IMR-90 (cell line): ENCODE data around the gene CENPP. TPM values are rescaled to one million over a fixed set of nuclear protein-coding genes. Genes with fewer than 3 reads are reported as not detected.

ENCODE experiments used
- ATAC-seq: fragments of 200-7000 bp; cut with Tn5 transposase; 2 replicates; pipeline ENCODE4 v1.9.1; 2020; ENCODE audit warnings: low read depth, mild to moderate bottlenecking, moderate library complexity
- BruUV-seq: library from RNA; stranded (reverse); fragments of 400-500 nt; replicated peaks from 2 replicates; lab custom pipeline; 2021; lab: Mats Ljungman, UMichigan
- CTCF ChIA-PET: fragments of 300-600 bp; formaldehyde crosslinking; extraction: SDS; loops from one replicate; lab custom pipeline; 2021; ENCODE audit warnings: antibody characterized with exemption; lab: Yijun Ruan, JAX
- POLR2A ChIA-PET: fragments of 300-600 bp; sonication (Branson Sonifier 250); formaldehyde crosslinking; loops from one replicate; lab custom pipeline; 2022; ENCODE audit warnings: antibody characterized with exemption; ENCODE audit not compliant: unreplicated experiment; lab: Charles Lee
- DNase-seq: peaks from one replicate; pipeline ENCODE4 v3.0.0; 2013
- H2AFZ ChIP-seq: replicated peaks from 2 replicates; pipeline ENCODE3; 2013; ENCODE audit warnings: low read length, mild to moderate bottlenecking; ENCODE audit not compliant: poor library complexity
- H2AK5ac ChIP-seq: 2 replicates; pipeline ENCODE4 v1.6.1; 2013; ENCODE audit warnings: low read depth, low read length, inconsistent platforms
- H2AK9ac ChIP-seq: replicated peaks from 2 replicates; pipeline ENCODE3; 2013; ENCODE audit warnings: mild to moderate bottlenecking, low read depth, low read length, moderate library complexity; ENCODE audit not compliant: poor library complexity
- H2BK120ac ChIP-seq: 2 replicates; pipeline ENCODE4 v1.6.1; 2013; ENCODE audit warnings: low read depth, low read length, inconsistent platforms
- H2BK15ac ChIP-seq: 3 replicates; pipeline ENCODE4 v1.6.1; 2013; ENCODE audit warnings: low read depth, low read length, inconsistent platforms
- H2BK20ac ChIP-seq: 2 replicates; pipeline ENCODE4 v1.6.1; 2013; ENCODE audit warnings: low read depth, mild to moderate bottlenecking, inconsistent platforms, low read length, moderate library complexity
- H2BK5ac ChIP-seq: 2 replicates; pipeline ENCODE4 v1.6.1; 2013; ENCODE audit warnings: mild to moderate bottlenecking, low read depth, low read length, inconsistent platforms; ENCODE audit not compliant: poor library complexity, severe bottlenecking
- H3K14ac ChIP-seq: replicated peaks from 2 replicates; pipeline ENCODE4 v1.6.1; 2013; ENCODE audit warnings: low read depth, low read length, inconsistent platforms
- H3K18ac ChIP-seq: 2 replicates; pipeline ENCODE4 v1.6.1; 2013; ENCODE audit warnings: low read depth, low read length, control low read depth
- H3K23ac ChIP-seq: 2 replicates; pipeline ENCODE4 v1.6.1; 2013; ENCODE audit warnings: low read depth, low read length, inconsistent platforms
- H3K27ac ChIP-seq: 2 replicates; pipeline ENCODE4 v1.5.1; 2013; ENCODE audit warnings: mild to moderate bottlenecking, control low read depth, low read length; ENCODE audit not compliant: insufficient read depth
- H3K27me3 ChIP-seq: 2 replicates; pipeline ENCODE4 v1.6.1; 2013; ENCODE audit warnings: low read length; ENCODE audit not compliant: control insufficient read depth, insufficient read depth
- H3K36me3 ChIP-seq: 2 replicates; pipeline ENCODE4 v1.6.1; 2013; ENCODE audit warnings: low read length, mixed read lengths; ENCODE audit not compliant: control insufficient read depth, insufficient read depth
- H3K4ac ChIP-seq: 2 replicates; pipeline ENCODE4 v1.6.1; 2013; ENCODE audit warnings: low read depth, low read length, inconsistent platforms
- H3K4me1 ChIP-seq: 2 replicates; pipeline ENCODE4 v1.6.1; 2013; ENCODE audit warnings: low read length, mixed read lengths; ENCODE audit not compliant: control insufficient read depth, insufficient read depth
- H3K4me2 ChIP-seq: 2 replicates; pipeline ENCODE4 v1.6.1; 2013; ENCODE audit warnings: low read depth, mild to moderate bottlenecking, control low read depth, low read length, moderate library complexity
- H3K4me3 ChIP-seq: 2 replicates; pipeline ENCODE4 v1.5.1; 2013; ENCODE audit warnings: low read depth, mild to moderate bottlenecking, control low read depth, low read length, moderate library complexity; ENCODE audit not compliant: insufficient read depth
- H3K56ac ChIP-seq: 2 replicates; pipeline ENCODE4 v1.6.1; 2013; ENCODE audit warnings: low read length, inconsistent platforms; ENCODE audit not compliant: insufficient read depth; ENCODE audit errors: extremely low read depth
- H3K79me1 ChIP-seq, 2 experiments: 2 replicates each; pipeline ENCODE4 v1.6.1; 2013; ENCODE audit warnings: low read length in 2 of 2, inconsistent platforms in 1 of 2, low read depth in 1 of 2
- H3K9ac ChIP-seq: 2 replicates; pipeline ENCODE4 v1.6.1; 2013; ENCODE audit warnings: low read depth, low read length, control low read depth
- H3K9me1 ChIP-seq: 2 replicates; pipeline ENCODE4 v1.6.1; 2013; ENCODE audit warnings: low read length, inconsistent platforms; ENCODE audit not compliant: insufficient read depth
- H3K9me3 ChIP-seq: 2 replicates; pipeline ENCODE4 v1.6.1; 2013; ENCODE audit warnings: low read length; ENCODE audit not compliant: control insufficient read depth, insufficient read depth
- H4K20me1 ChIP-seq: 2 replicates; pipeline ENCODE4 v1.6.1; 2013; ENCODE audit warnings: low read length, inconsistent platforms; ENCODE audit not compliant: insufficient read depth
- H4K5ac ChIP-seq: 2 replicates; pipeline ENCODE4 v1.6.1; 2013; ENCODE audit warnings: mild to moderate bottlenecking, low read depth, low read length, control low read depth
- H4K8ac ChIP-seq, 2 experiments: 2 replicates each; pipeline ENCODE4 v1.6.1; 2013; ENCODE audit warnings: low read depth in 2 of 2, low read length in 2 of 2, control low read depth in 1 of 2, inconsistent platforms in 1 of 2
- H4K91ac ChIP-seq: 2 replicates; pipeline ENCODE4 v1.6.1; 2013; ENCODE audit warnings: low read depth, low read length, inconsistent platforms; ENCODE audit not compliant: insufficient read depth
- BHLHE40 ChIP-seq: fragments of 150-350 bp; IDR thresholded peaks from 2 replicates; pipeline ENCODE4 v1.6.1; 2016; ENCODE audit warnings: mild to moderate bottlenecking, low read depth, low read length
- CEBPB ChIP-seq: IDR thresholded peaks from 2 replicates; pipeline ENCODE4 v1.6.1; 2012; ENCODE audit warnings: low read depth, low read length, improper control_type of control experiment
- CHD1 ChIP-seq: IDR thresholded peaks from 2 replicates; pipeline ENCODE4 v1.6.1; 2012; ENCODE audit warnings: low read depth, low read length, improper control_type of control experiment
- FOS ChIP-seq: fragments of 150-350 bp; IDR thresholded peaks from 2 replicates; pipeline ENCODE4 v1.6.1; 2016; ENCODE audit warnings: low read depth, low read length
- MAFK ChIP-seq: IDR thresholded peaks from 2 replicates; pipeline ENCODE4 v1.6.1; 2012; ENCODE audit warnings: low read depth, low read length, improper control_type of control experiment
- MXI1 ChIP-seq: IDR thresholded peaks from 2 replicates; pipeline ENCODE4 v1.6.1; 2012; ENCODE audit warnings: low read depth, mild to moderate bottlenecking, low read length, moderate library complexity, borderline replicate concordance
- NFE2L2 ChIP-seq: fragments of 150-350 bp; IDR thresholded peaks from 2 replicates; pipeline ENCODE4 v1.6.1; 2016; ENCODE audit warnings: low read depth, mild to moderate bottlenecking, low read length
- POLR2A ChIP-seq: IDR thresholded peaks from 2 replicates; pipeline ENCODE4 v1.6.1; 2012; ENCODE audit warnings: mild to moderate bottlenecking, low read depth, low read length
- RAD21 ChIP-seq: IDR thresholded peaks from 2 replicates; pipeline ENCODE4 v1.6.1; 2012; ENCODE audit warnings: low read length, improper control_type of control experiment
- RFX5 ChIP-seq: IDR thresholded peaks from 2 replicates; pipeline ENCODE4 v1.8.0; 2012; ENCODE audit warnings: low read depth, mild to moderate bottlenecking, low read length, moderate library complexity
- SMC3 ChIP-seq: fragments of 150-350 bp; IDR thresholded peaks from 2 replicates; pipeline ENCODE4 v1.6.1; 2016; ENCODE audit warnings: low read depth, mild to moderate bottlenecking, antibody characterized with exemption, low read length, moderate library complexity
- WGBS, 2 experiments: methylation state at CpG; one replicate each; pipeline versions ENCODE4 v1.1.5 to v1.1.7; 2013; ENCODE audit warnings: missing lambda C conversion rate in 2 of 2; ENCODE audit not compliant: insufficient read length in 1 of 2; ENCODE audit errors: extremely low coverage in 2 of 2; 5-methylcytosine and 5-hydroxymethylcytosine counted together
- dilution Hi-C: fragments of 300-500 bp; cut with HindIII; formaldehyde crosslinking; loops from one replicate; pipeline ENCODE4 v1.14.3; 2018; ENCODE audit warnings: low sequenced_read_pairs; ENCODE audit not compliant: unreplicated experiment
- in situ Hi-C: fragments of 300-500 bp; cut with MboI; formaldehyde crosslinking; loops from 3 replicates; pipeline ENCODE4 v1.14.3; 2019; ENCODE audit warnings: low sequenced_read_pairs, inconsistent platforms, mixed read lengths
- intact Hi-C: fragments of 100-400 bp; cut with micrococcal nuclease; formaldehyde crosslinking; loops from 2 replicates; pipeline ENCODE4 v1.10.0; 2022
- polyA plus RNA-seq, 3 experiments: library from polyadenylated mRNA; depleted of rRNA; stranded (reverse); fragments of >200 nt; gene quantifications; 2 replicates each; pipeline ENCODE4 v1.2.3, GENCODE V29; 2012; ENCODE audit warnings: low replicate concordance in 1 of 3
- total RNA-seq: library from RNA; depleted of rRNA; stranded (reverse); fragments of >200 nt; gene quantifications from 2 replicates; pipeline ENCODE4 v1.2.3, GENCODE V29; 2012
- TF ChIP-seq, protein P1 (sequence below): conservative IDR thresholded peaks from 2 replicates; pipeline ENCODE4 v1.5.1; 2012; ENCODE audit warnings: mild to moderate bottlenecking, low read depth, low read length, improper control_type of control experiment
- TF ChIP-seq, protein P2 (sequence below): fragments of 150-350 bp; IDR thresholded peaks from 2 replicates; pipeline ENCODE4 v1.6.1; 2017; ENCODE audit warnings: mild to moderate bottlenecking, antibody characterized with exemption, low read length, low read depth
- TF ChIP-seq, protein P3 (sequence below): fragments of 150-350 bp; IDR thresholded peaks from 2 replicates; pipeline ENCODE4 v1.6.1; 2016; ENCODE audit warnings: low read depth, mild to moderate bottlenecking, low read length, moderate library complexity, borderline replicate concordance

The CENPP gene
- total and polyA plus RNA-seq, 2 of the 4 experiments (the other 2 are of a cell fraction), result 1.4 to 2.0 TPM

DNA sequence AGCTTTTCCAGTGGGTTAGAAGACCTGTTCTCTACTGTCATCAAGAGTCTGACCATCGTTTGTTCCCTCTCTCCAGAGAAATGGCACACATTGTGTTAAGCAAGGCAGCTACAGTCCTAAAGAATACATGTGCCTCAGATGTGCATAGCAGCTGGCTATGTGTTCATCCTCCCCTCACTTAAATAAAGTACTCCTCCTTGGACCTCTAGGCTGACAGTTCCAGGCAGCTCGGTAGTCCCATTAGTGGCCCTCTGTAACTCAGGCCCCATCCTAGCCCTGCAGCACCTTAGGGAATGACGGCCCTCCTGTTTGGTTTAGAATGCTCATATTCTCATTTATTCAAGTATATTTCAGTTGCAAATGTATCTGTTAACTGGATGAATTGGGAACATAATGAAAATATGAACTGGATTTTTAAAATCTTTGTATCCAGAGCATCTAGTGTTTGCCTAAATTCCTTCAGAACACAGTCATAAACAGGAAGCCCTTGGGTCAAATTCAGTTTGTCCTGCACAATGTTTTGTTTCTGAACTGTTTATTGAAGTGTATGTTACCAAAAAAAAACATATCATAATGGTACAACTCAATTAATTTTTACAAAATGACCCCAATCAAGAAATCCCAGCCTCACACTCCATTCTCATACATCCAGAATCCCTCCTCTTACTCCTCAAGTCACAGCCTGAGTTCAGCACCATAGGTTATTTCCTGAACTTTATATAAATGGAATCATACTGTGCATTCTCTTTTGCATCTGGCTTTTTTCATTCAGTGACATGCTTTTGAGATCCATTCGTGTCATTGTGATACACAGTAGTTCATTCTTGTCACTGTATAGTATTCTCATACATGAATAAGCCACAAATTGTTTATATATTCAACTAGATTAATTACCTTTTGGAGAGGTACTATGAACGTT, 158.1 kb downstream of the CENPP start:
- intact Hi-C loops, result no loop called here
- in situ Hi-C loops, result no loop called here
- TF ChIP-seq MXI1 (no peak), FOS (no peak), MAFK (no peak), CEBPB (no peak), POLR2A (no peak), CHD1 (no peak), BHLHE40 (no peak), NFE2L2 (no peak), RFX5 (no peak), SMC3 (no peak), RAD21 (no peak)
- TF ChIP-seq, protein P1, sequence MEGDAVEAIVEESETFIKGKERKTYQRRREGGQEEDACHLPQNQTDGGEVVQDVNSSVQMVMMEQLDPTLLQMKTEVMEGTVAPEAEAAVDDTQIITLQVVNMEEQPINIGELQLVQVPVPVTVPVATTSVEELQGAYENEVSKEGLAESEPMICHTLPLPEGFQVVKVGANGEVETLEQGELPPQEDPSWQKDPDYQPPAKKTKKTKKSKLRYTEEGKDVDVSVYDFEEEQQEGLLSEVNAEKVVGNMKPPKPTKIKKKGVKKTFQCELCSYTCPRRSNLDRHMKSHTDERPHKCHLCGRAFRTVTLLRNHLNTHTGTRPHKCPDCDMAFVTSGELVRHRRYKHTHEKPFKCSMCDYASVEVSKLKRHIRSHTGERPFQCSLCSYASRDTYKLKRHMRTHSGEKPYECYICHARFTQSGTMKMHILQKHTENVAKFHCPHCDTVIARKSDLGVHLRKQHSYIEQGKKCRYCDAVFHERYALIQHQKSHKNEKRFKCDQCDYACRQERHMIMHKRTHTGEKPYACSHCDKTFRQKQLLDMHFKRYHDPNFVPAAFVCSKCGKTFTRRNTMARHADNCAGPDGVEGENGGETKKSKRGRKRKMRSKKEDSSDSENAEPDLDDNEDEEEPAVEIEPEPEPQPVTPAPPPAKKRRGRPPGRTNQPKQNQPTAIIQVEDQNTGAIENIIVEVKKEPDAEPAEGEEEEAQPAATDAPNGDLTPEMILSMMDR, result no peak
- TF ChIP-seq, protein P2, sequence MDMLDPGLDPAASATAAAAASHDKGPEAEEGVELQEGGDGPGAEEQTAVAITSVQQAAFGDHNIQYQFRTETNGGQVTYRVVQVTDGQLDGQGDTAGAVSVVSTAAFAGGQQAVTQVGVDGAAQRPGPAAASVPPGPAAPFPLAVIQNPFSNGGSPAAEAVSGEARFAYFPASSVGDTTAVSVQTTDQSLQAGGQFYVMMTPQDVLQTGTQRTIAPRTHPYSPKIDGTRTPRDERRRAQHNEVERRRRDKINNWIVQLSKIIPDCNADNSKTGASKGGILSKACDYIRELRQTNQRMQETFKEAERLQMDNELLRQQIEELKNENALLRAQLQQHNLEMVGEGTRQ, result no peak
- TF ChIP-seq, protein P3, sequence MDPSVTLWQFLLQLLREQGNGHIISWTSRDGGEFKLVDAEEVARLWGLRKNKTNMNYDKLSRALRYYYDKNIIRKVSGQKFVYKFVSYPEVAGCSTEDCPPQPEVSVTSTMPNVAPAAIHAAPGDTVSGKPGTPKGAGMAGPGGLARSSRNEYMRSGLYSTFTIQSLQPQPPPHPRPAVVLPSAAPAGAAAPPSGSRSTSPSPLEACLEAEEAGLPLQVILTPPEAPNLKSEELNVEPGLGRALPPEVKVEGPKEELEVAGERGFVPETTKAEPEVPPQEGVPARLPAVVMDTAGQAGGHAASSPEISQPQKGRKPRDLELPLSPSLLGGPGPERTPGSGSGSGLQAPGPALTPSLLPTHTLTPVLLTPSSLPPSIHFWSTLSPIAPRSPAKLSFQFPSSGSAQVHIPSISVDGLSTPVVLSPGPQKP, result no peak

More for the DNA sequence above, 158.1 kb downstream of the CENPP start:
- H4K5ac ChIP-seq, result peak overlapping the region; percentile 77
- H2BK15ac ChIP-seq, result peak overlapping the region; percentile 61; the same call in 1 of the 3 replicates
- ATAC-seq, result peak; percentile 64
- no peak overlapping the region for H3K4me3 ChIP-seq
- H3K79me1 ChIP-seq, result peaks cover 0 to 2% of the 10 kb centered on the region in 2 experiments; a peak in 1 of 4 replicates
- no peak overlapping the region for H3K56ac ChIP-seq
- dilution Hi-C loops, result no loop called here
- no peak overlapping the region for H2AK9ac ChIP-seq
- POLR2A ChIA-PET, result no interaction called here
- peak overlapping the region; percentile 73 for H2BK20ac ChIP-seq
- H3K36me3 ChIP-seq, result no peaks in the 10 kb centered on the region
- peak overlapping the region; percentile 73 for H2BK120ac ChIP-seq
- peak overlapping the region; percentile 51; the same call in 1 of the 2 replicates for H4K91ac ChIP-seq
- H3K4me1 ChIP-seq, result peaks cover 18% of the 10 kb centered on the region
- peak overlapping the region; percentile 37; the same call in 1 of the 2 replicates for H3K23ac ChIP-seq
- H3K14ac ChIP-seq, result peak overlapping the region; percentile 79
- H3K27me3 ChIP-seq, result no peaks in the 10 kb centered on the region
- BruUV-seq, result no TSS peak
- no CpG with 5 or more reads among the region's 5 CpGs for WGBS, 2 experiments
- peak overlapping the region; percentile 15 for H2AFZ ChIP-seq
- H4K8ac ChIP-seq, result peak overlapping the region; percentile 55 to 66; a peak in 2 of 4 replicates
- peak overlapping the region; percentile 97 for H3K18ac ChIP-seq
- H3K9me1 ChIP-seq, result peaks cover 7% of the 10 kb centered on the region
- peak overlapping the region; percentile 6 for H2BK5ac ChIP-seq
- H3K9me3 ChIP-seq, result no peaks in the 10 kb centered on the region
- peak; percentile 46 for DNase-seq
- H3K27ac ChIP-seq, result peak overlapping the region; percentile 90
- peak overlapping the region; percentile 44 for H3K4me2 ChIP-seq
- H3K9ac ChIP-seq, result peak overlapping the region; percentile 33
- no peaks in the 10 kb centered on the region for H4K20me1 ChIP-seq
- CTCF ChIA-PET, result no interaction called here
- peak overlapping the region; percentile 51 for H3K4ac ChIP-seq
- peak overlapping the region; percentile 79 for H2AK5ac ChIP-seq
